ENCODE results near the gene NELFA.

- TF ChIP-seq, protein P1, sequence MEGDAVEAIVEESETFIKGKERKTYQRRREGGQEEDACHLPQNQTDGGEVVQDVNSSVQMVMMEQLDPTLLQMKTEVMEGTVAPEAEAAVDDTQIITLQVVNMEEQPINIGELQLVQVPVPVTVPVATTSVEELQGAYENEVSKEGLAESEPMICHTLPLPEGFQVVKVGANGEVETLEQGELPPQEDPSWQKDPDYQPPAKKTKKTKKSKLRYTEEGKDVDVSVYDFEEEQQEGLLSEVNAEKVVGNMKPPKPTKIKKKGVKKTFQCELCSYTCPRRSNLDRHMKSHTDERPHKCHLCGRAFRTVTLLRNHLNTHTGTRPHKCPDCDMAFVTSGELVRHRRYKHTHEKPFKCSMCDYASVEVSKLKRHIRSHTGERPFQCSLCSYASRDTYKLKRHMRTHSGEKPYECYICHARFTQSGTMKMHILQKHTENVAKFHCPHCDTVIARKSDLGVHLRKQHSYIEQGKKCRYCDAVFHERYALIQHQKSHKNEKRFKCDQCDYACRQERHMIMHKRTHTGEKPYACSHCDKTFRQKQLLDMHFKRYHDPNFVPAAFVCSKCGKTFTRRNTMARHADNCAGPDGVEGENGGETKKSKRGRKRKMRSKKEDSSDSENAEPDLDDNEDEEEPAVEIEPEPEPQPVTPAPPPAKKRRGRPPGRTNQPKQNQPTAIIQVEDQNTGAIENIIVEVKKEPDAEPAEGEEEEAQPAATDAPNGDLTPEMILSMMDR (IDR thresholded peaks at IDR 0.05): no peak
- TF ChIP-seq POLR2A (IDR thresholded peaks at IDR 0.05): no peak
- no peak for TF ChIP-seq POLR2AphosphoS5 (IDR thresholded peaks at IDR 0.05)
These were observed 59.8 kb downstream of the NELFA start for GRCh38 chr4:1948892-1949436.

Data from transverse colon (tissue), 4 donors.